ENCODE results near the gene KRTAP20-1.

Gene KRTAP20-1

GRCh38 chr21:30652891-30653290 lies 36.7 kb downstream of the KRTAP20-1 start:
- ChIA-PET CTCF (no interaction called here), POLR2A (no interaction called here)
- TF ChIP-seq CTCF (IDR thresholded peaks at IDR 0.05; ENCODE audit: insufficient read depth, low read length, missing control alignments): no peak
- no peak for DNase-seq (ENCODE audit: low read depth, low spot score)
- H3K4me3 ChIP-seq (ENCODE audit: low read depth, low read length): no peak overlapping the region
